ENCODE data around the gene RASGRP3.

The RASGRP3 gene

DNA sequence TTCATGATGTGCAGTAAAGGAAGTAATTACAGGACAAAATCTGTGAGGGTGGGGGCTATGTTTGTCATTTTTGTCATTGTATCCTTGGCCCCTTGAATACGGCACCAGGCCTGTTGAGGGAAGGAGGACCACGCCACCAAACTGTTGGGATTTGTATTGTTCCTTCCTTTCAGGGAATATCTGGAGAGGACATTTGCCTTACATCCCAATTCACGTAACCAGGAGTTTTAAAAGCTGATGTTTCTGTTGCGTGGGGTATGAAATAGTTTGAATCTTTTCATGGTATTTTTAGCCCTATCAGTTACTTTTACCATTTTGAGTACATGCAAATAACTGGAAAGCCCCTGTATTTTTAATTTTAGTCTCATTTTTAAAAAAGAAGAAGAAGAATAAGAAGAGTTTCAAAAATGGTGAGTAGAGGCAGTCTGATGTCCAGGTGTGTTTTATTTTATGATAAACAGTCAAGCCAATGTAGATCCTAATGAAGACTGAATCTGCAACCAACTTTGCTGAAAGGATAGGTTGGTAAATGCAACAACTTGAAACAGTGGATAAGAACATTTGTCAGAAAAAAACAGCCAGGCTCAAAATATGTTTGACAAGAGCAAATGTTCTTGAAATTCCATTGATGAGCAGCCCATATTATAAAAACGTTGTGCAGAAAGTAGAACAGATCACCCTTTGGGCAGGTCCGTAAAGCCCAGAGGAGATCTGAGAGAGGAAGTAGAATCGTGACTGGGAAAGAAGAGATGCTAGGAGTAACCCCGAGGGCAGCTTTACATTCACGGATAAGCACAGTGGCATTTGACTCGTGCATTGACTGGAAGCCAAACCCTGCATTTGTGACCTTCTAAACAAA lies 54.5 kb downstream of the RASGRP3 start:
- H3K4me3 ChIP-seq (ENCODE audit: low read depth, low read length), result no peak overlapping the region
- TF ChIP-seq, protein P1, sequence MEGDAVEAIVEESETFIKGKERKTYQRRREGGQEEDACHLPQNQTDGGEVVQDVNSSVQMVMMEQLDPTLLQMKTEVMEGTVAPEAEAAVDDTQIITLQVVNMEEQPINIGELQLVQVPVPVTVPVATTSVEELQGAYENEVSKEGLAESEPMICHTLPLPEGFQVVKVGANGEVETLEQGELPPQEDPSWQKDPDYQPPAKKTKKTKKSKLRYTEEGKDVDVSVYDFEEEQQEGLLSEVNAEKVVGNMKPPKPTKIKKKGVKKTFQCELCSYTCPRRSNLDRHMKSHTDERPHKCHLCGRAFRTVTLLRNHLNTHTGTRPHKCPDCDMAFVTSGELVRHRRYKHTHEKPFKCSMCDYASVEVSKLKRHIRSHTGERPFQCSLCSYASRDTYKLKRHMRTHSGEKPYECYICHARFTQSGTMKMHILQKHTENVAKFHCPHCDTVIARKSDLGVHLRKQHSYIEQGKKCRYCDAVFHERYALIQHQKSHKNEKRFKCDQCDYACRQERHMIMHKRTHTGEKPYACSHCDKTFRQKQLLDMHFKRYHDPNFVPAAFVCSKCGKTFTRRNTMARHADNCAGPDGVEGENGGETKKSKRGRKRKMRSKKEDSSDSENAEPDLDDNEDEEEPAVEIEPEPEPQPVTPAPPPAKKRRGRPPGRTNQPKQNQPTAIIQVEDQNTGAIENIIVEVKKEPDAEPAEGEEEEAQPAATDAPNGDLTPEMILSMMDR (IDR thresholded peaks at IDR 0.05; ENCODE audit: borderline replicate concordance, insufficient read depth, low read depth, low read length), result no peak

DNA sequence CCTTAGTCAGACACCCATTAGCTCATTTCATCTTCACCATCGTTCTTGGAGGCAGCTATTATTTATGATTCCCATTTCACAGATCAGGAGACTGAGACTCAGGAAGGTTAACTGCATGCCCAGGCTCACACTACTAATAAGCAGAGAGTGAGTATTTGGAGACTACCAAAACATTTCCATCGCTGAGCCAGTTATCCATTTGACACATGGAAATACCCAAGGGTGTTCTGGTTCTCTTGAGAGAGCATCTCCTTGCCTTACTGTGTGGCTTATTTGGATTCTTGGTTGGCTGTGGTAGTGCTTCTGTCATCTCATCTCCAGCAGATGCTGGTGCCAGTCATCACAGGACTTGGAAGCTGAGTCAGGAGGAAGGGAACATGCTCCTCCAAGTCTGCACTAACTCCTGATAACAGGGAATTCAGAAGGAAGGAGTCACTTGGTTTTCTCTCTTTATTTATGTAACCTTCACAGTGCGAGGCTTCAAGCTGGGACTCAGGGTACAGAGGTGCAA lies 55.2 kb downstream of the RASGRP3 start:
- TF ChIP-seq, protein P1 (IDR thresholded peaks at IDR 0.05; ENCODE audit: borderline replicate concordance, insufficient read depth, low read depth, low read length), result no peak
- no peak overlapping the region for H3K4me3 ChIP-seq (ENCODE audit: low read depth, low read length)

DNA sequence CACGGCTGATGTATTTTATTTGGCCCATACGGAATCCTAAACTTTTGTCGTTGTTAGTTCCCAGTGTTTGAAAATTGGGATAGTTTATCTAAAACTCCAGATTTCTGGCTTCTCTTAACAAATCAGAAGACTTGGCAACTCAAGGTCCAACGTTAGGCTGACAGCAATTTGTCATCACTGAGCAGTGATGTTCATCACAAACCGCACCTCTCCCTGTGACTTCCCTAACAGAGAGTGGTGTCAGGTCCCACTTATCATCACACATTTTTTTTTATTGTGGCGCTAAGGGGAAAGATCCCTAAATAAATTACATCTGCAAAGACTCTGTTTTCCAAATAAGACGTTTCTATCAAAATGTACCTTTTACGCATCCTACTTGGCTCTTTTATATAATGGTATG lies 55.7 kb downstream of the RASGRP3 start:
- H3K4me3 ChIP-seq (ENCODE audit: low read depth, low read length), result no peak overlapping the region
- TF ChIP-seq, protein P1 (IDR thresholded peaks at IDR 0.05; ENCODE audit: borderline replicate concordance, insufficient read depth, low read depth, low read length), result no peak

DNA sequence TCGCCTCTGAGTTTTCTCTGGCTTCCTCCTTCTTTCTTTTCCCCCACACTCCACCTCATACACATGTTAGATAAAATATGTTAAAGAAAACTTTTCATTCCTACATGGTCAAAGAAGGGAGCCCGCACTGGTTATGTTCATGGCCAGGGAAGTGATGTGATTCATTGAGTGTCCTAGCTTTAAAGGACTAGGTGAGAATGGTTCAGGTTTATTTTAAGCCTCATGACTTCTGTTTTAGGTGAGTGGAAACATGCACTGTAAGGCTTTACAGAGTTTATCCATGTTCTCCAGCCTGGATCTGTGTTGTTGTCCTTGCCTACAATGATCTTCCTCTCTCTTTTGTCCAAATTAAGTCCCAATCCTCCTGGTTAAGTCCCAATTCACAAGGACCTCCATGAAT lies 56.5 kb downstream of the RASGRP3 start:
- H3K4me3 ChIP-seq (ENCODE audit: low read depth, low read length), result no peak overlapping the region
- TF ChIP-seq, protein P1 (IDR thresholded peaks at IDR 0.05; ENCODE audit: borderline replicate concordance, insufficient read depth, low read depth, low read length), result no peak

DNA sequence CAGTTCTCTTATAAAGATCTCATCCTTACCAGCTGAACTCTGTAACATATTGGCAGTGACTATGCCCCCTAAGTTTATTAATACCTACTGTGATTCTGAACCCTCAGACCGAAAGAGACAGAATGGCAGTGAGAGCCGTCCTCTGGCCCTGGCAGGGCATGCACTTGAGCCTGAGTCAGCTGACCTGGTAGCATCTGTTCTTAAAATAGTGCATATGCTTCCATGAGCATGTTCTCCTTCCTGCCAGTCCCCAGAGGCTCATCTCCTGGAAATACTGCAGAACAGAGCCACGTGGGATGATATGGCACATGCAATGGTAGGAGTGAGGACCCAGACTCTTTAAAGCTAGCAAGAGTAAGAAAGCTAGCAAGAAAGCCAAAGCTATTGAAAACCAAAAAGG lies 59.0 kb downstream of the RASGRP3 start:
- TF ChIP-seq, protein P1 (IDR thresholded peaks at IDR 0.05; ENCODE audit: borderline replicate concordance, insufficient read depth, low read depth, low read length), result no peak
- H3K4me3 ChIP-seq (ENCODE audit: low read depth, low read length), result no peak overlapping the region

DNA sequence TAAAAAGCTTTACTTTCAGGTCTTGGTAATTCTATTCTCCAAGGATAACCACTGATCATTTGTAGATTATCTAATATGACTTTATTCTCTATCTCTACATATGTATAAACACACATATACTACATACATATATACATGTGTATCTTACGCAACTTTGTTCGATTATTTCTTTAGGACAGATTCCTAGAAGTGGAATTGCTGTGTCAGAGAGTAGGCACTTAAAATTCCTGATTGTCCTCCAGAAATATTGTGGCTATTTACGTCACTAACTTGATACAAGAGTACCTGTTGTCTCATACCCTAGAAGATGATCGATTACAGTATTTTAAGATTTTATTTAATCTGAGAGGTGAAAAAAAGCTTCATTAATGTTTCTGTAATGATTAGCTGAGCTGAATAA lies 64.8 kb downstream of the RASGRP3 start:
- TF ChIP-seq, protein P1 (IDR thresholded peaks at IDR 0.05; ENCODE audit: borderline replicate concordance, insufficient read depth, low read depth, low read length), result no peak
- no peak overlapping the region for H3K4me3 ChIP-seq (ENCODE audit: low read depth, low read length)

DNA sequence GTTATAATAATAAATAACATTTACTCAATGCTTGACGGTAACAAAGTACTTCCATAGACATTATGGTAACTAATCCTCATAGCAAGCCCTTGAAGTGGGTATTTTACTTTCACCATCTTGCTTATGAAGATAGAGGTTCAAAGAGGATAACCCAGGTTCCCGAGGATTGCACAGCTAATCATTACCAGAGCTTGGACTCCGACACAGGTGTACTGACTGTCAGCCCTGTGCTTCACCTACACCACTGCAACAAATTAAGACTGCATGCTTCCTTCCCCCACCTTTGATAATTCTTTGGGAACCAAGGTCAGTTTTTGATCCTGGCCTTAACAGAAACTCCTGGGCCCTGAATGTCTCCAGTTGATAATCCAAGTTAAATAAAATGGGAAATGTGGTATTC lies 73.8 kb downstream of the RASGRP3 start:
- TF ChIP-seq, protein P1 (IDR thresholded peaks at IDR 0.05; ENCODE audit: borderline replicate concordance, insufficient read depth, low read depth, low read length), result no peak
- no peak overlapping the region for H3K4me3 ChIP-seq (ENCODE audit: low read depth, low read length)

Data from GM12875 (cell line).